Stimulated activated CD8-positive, alpha-beta memory T cell treated with anti-CD3 and anti-CD28 coated beads, Interleukin-12 subunit alpha, Interleukin-12 subunit beta, amount 100 ng/mL, for 24 hours (primary cell): Measurements from ENCODE around the gene PATE1.

ENCODE experiments used
- DNase-seq: peaks from one replicate; pipeline ENCODE4 v3.0.0-alpha.2; 2020; ENCODE audit errors: extremely low read depth

Gene PATE1

DNA sequence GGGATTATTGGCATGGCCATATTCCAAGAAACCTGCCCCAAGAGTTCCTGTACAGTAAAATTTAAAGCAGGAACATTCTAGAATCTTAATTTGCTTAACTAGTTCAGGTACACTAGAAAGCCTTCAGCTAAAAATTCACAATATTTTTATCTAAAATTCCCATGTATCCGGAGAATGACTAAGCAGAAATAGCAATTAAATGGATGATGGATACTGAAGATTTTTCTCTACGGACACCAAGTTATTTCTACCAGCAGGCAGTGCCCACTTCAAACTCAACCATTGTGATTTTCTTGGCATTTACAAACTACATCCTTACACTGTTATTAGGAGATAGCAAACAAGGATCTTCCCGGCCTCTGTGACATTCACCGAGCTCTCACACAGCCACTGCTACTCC is 44.7 kb downstream of the PATE1 start:
- no peak for DNase-seq

DNA sequence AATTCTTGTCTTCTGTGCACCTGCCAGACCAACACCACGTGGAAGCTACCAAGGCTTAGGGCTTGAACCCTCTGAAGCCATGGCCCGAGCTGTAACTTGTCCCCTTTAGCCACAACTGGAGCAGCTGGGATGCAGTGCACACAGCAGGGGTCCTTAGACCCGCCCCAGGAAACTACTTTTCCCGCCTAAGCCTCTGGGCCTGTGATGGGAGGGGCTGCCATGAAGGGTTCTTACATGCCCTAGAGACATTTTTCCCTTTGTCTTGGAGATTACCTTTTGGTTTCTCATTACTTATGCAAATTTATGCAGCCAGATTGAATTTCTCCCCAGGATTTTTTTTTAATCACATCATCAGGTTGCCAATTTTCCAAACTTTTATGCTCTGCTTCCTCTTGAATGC is 51.6 kb downstream of the PATE1 start:
- DNase-seq, result no peak
